Stimulated activated naive B cell treated with anti-CD40 and anti-IgM and Interleukin-4, amounts not matched to agents 10 μg/mL and 1 μg/mL and 100 μg/mL, for 72 hours (primary cell): ENCODE results near the gene KRT14.
"Not testable (repeated sequence)": the region's sequence is repeated elsewhere in the genome, so short reads cannot be mapped to it uniquely, and the experiment has no call there.

Experiments
- ATAC-seq, 2 donors: fragments of 150-1000 bp; cut with Tn5 transposase; replicated peaks; 2 replicates each; pipeline ENCODE4 v1.10.0; 2021; ENCODE audit warnings: moderate library complexity in 1 of 2
- DNase-seq: peaks from one replicate; pipeline ENCODE4 v3.0.0; 2021
- H3K27ac Mint-ChIP-seq: one replicate; pipeline ENCODE4 v1.8.0; 2022; ENCODE audit warnings: mild to moderate bottlenecking, mixed read lengths
- H3K27me3 Mint-ChIP-seq, 2 donors: one replicate each; pipeline ENCODE4 v1.8.0; 2022; ENCODE audit warnings: mixed read lengths in 2 of 2
- H3K36me3 Mint-ChIP-seq, 2 donors: one replicate each; pipeline ENCODE4 v1.8.0; 2022; ENCODE audit warnings: mixed read lengths in 2 of 2, mild to moderate bottlenecking in 1 of 2
- H3K4me1 Mint-ChIP-seq, 2 donors: one replicate each; pipeline ENCODE4 v1.8.0; 2022; ENCODE audit warnings: mixed read lengths in 2 of 2, mild to moderate bottlenecking in 1 of 2
- H3K4me3 Mint-ChIP-seq, 2 donors: one replicate each; pipeline ENCODE4 v1.8.0; 2022; ENCODE audit warnings: mild to moderate bottlenecking in 2 of 2, mixed read lengths in 2 of 2, moderate library complexity in 1 of 2
- H3K9me3 Mint-ChIP-seq, 2 donors: one replicate each; pipeline ENCODE4 v1.8.0; 2022; ENCODE audit warnings: mixed read lengths in 2 of 2, mild to moderate bottlenecking in 1 of 2

Gene KRT14

DNA sequence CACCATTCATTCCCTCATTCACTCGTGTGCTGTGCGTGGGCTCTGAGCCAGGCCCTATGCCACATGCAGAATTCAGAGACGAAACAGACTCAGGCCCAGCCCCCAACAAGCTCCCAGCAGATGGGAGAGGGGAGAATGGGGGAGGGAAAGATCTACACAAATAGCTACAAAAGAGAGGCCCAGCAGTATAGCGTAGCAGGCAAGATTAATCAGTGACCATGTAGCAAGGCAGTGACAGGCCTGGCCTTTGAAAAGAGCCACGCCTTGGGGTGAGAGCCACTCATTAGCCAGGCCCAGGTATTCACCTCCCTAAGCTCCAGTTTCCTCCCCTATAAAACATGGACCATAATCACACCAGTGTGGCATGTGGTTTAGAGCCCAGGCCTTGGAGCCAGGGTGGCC, 42.2 kb downstream of the KRT14 start:
- DNase-seq: no peak
- Mint-ChIP-seq H3K27me3 (peaks cover 28 to 42% of the 10 kb centered on the region in 2 donors), H3K27ac (no peak overlapping the region), H3K36me3 (peaks cover 6 to 10% of the 10 kb centered on the region in 2 donors), H3K4me3 (no peak overlapping the region), H3K4me1 (peaks cover 19 to 23% of the 10 kb centered on the region in 2 donors), H3K9me3 (peaks cover 10 to 11% of the 10 kb centered on the region in 2 donors)
- ATAC-seq: no peak

DNA sequence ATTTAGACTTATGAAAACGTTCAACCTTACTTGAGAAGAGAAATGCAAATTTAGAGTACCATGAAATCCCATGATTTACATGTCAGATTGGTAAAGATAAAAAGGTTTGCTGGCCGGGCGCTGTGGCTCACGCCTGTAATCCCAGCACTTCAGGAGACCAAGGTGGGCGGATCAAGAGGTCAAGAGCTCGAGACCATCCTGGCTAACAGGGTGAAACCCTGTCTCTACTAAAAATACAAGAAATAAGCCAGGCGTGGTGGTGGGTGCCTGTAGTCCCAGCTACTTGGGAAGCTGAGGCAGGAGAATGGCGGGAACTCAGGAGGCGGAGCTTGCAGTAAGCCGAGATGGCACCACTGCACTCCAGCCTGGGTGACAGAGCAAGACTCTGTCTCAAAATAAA, 43.9 kb downstream of the KRT14 start:
- peaks cover 27 to 37% of the 10 kb centered on the region in 2 donors for H3K27me3 Mint-ChIP-seq
- DNase-seq, H3K4me1 Mint-ChIP-seq, H3K4me3 Mint-ChIP-seq, H3K27ac Mint-ChIP-seq, ATAC-seq: not testable (repeated sequence)
- peaks cover 6 to 10% of the 10 kb centered on the region in 2 donors for H3K36me3 Mint-ChIP-seq
- H3K9me3 Mint-ChIP-seq: peaks cover 10 to 11% of the 10 kb centered on the region in 2 donors

DNA sequence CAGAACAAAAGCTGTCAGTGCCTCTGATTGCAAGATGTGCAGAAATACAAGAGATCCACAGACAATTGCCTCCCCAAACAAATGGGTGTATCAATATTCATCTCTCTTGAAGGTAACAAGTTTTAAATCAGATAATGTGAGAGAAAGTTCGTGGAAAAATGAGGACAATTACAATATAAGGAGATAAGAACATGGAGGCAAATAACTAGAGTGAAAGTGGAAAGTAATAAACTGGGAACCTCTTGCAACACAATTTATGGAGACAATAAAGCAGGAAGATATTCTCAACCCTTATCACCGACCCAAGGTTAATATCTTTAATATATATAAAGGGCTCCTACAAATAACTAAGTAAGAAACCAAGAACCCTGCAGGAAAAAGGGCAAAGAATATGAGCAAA, 44.3 kb downstream of the KRT14 start:
- H3K36me3 Mint-ChIP-seq: peaks cover 6 to 8% of the 10 kb centered on the region in 2 donors
- peaks cover under 1 to 2% of the 10 kb centered on the region in 2 donors for H3K4me1 Mint-ChIP-seq
- no peak for ATAC-seq
- no peak overlapping the region for H3K27ac Mint-ChIP-seq
- peaks cover 8 to 9% of the 10 kb centered on the region in 2 donors for H3K9me3 Mint-ChIP-seq
- H3K27me3 Mint-ChIP-seq: peaks cover 27 to 37% of the 10 kb centered on the region in 2 donors
- no peak for DNase-seq
- H3K4me3 Mint-ChIP-seq: no peak overlapping the region

- ATAC-seq: no peak
- no peaks in the 10 kb centered on the region for H3K36me3 Mint-ChIP-seq
- H3K4me1 Mint-ChIP-seq: no peaks in the 10 kb centered on the region
- no peak overlapping the region for H3K4me3 Mint-ChIP-seq
- peaks cover 27 to 35% of the 10 kb centered on the region in 2 donors for H3K27me3 Mint-ChIP-seq
- DNase-seq: no peak
- H3K9me3 Mint-ChIP-seq: no peaks in the 10 kb centered on the region
- no peak overlapping the region for H3K27ac Mint-ChIP-seq
These were observed 45.6 kb downstream of the KRT14 start for GRCh38 chr17:41540921-41541625.

GRCh38 chr17:41539979-41540701, 46.6 kb downstream of the KRT14 start:
- Mint-ChIP-seq H3K9me3 (no peaks in the 10 kb centered on the region), H3K27ac (no peak overlapping the region), H3K4me1 (no peaks in the 10 kb centered on the region), H3K27me3 (peaks cover 31 to 34% of the 10 kb centered on the region in 2 donors), H3K4me3 (no peak overlapping the region), H3K36me3 (no peaks in the 10 kb centered on the region)
- no peak for ATAC-seq
- no peak for DNase-seq

DNA sequence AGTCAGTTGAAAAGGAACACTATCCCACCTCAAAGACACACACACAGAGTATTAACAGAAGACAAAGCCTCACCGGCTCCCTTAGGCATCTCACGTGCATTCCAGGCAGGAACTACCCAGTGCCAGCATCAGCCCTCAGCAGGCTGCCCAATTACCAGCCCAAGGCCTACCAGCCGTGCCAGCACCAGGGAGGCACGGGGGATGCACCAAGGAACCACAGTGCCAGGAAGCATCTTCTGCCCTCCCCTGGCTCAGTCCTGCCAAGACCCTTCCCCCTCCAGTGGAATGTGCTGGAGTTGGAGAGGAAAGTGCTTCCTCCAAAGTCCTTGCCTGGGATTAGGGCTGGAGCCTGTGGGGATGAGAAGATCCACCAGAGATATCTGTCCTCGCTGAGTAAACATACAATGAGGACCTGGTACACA, 47.6 kb downstream of the KRT14 start:
- Mint-ChIP-seq H3K4me3 (no peak overlapping the region), H3K27ac (no peak overlapping the region), H3K4me1 (no peaks in the 10 kb centered on the region), H3K36me3 (no peaks in the 10 kb centered on the region), H3K27me3 (peaks cover 34 to 42% of the 10 kb centered on the region in 2 donors), H3K9me3 (no peaks in the 10 kb centered on the region)
- DNase-seq: no peak
- no peak for ATAC-seq

GRCh38 chr17:41538565-41538991, 48.1 kb downstream of the KRT14 start:
- ATAC-seq: no peak
- no peak for DNase-seq
- no peaks in the 10 kb centered on the region for H3K4me1 Mint-ChIP-seq
- no peaks in the 10 kb centered on the region for H3K36me3 Mint-ChIP-seq
- no peaks in the 10 kb centered on the region for H3K9me3 Mint-ChIP-seq
- H3K27me3 Mint-ChIP-seq: peaks cover 38 to 42% of the 10 kb centered on the region in 2 donors
- no peak overlapping the region for H3K4me3 Mint-ChIP-seq
- no peak overlapping the region for H3K27ac Mint-ChIP-seq

DNA sequence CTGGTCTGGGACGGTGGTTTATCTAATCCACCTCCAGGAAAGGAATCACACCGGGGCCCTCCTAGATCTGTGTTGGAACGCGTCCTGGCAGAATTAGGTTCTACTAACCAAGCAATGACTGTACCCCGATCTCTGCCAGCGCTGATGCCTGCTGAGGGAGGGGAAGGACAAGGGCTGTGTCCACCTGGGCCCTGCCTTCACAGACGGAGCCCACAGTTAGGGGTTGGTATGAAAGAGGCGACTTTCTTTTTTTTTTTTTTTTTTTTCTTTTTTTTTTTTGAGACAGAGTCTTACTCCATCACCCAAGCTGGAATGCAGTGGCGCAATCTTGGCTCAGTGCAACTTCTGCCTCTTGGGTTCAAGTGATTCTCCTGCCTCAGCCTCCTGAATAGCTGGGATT, 48.7 kb downstream of the KRT14 start:
- H3K36me3 Mint-ChIP-seq: no peaks in the 10 kb centered on the region
- no peaks in the 10 kb centered on the region for H3K9me3 Mint-ChIP-seq
- ATAC-seq (no peak), DNase-seq (no peak)
- no peak overlapping the region for H3K27ac Mint-ChIP-seq
- H3K4me1 Mint-ChIP-seq: no peaks in the 10 kb centered on the region
- peaks cover 42 to 47% of the 10 kb centered on the region in 2 donors for H3K27me3 Mint-ChIP-seq
- no peak overlapping the region for H3K4me3 Mint-ChIP-seq

DNA sequence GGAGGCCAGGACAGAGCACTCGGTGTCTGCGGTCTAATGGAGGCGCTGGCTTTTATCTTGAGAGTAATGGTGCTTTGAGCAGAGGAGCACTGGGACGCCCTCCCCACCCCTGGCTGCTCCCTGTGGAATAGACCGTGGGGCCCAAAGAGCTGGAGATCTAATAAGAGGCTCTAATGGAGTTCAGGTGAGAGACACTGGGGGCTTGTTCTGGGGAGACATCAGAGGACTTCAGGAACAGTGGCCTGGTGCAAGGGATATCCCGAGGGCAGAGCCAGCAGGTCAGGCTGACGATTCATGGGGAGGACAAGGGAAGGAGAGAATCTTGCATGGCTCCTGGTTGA, 49.1 kb downstream of the KRT14 start:
- Mint-ChIP-seq H3K4me1 (no peaks in the 10 kb centered on the region), H3K36me3 (no peaks in the 10 kb centered on the region), H3K27ac (no peak overlapping the region), H3K9me3 (no peaks in the 10 kb centered on the region), H3K4me3 (no peak overlapping the region), H3K27me3 (peaks cover 46 to 51% of the 10 kb centered on the region in 2 donors)
- DNase-seq (no peak), ATAC-seq (no peak)

DNA sequence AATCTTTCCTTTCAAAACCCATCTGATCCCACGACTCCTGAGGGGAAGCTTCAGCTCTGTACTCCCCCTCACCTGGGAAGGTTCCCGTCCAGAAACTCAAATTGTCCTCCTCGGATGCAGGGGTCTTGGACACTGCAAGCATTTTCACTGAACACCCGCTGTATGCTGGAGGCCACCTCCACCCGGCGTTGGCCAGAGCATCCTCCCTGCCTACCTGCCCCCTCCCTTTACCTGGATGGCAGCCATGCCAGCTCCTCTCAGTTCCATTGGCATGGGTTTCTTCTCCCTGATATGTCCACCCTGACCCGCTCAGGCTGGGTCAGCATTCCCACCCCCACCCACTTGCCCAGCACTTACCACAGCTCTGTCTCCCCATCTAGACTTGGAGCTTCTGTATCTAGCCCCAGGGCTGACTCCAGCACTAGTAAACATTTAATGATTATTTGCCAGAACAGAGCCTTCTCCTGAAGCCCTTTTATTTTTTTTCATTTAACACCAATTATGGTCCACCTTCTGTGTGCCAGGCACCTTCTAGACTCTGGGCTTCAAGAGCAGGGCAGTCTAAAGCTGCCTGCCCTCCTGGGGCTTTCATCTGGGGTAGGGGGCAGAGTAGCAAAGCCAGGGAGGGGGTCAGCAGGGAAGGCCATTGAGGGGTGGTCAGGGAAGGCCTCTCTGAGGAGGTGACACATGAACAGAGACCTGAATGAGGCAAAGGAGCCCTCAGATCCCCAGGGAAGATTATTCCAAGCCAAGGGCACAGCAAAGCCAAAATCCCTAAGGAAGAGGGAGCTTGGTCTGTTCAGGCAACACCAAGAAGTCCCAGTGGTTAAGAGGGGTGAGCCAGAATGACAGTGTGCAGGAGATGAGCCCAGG, 49.7 kb downstream of the KRT14 start:
- DNase-seq: no peak
- H3K27ac Mint-ChIP-seq: no peak overlapping the region
- peaks cover 53 to 57% of the 10 kb centered on the region in 2 donors for H3K27me3 Mint-ChIP-seq
- H3K4me1 Mint-ChIP-seq: no peaks in the 10 kb centered on the region
- no peak overlapping the region for H3K4me3 Mint-ChIP-seq
- H3K36me3 Mint-ChIP-seq: no peaks in the 10 kb centered on the region
- no peak for ATAC-seq
- H3K9me3 Mint-ChIP-seq: no peaks in the 10 kb centered on the region

DNA sequence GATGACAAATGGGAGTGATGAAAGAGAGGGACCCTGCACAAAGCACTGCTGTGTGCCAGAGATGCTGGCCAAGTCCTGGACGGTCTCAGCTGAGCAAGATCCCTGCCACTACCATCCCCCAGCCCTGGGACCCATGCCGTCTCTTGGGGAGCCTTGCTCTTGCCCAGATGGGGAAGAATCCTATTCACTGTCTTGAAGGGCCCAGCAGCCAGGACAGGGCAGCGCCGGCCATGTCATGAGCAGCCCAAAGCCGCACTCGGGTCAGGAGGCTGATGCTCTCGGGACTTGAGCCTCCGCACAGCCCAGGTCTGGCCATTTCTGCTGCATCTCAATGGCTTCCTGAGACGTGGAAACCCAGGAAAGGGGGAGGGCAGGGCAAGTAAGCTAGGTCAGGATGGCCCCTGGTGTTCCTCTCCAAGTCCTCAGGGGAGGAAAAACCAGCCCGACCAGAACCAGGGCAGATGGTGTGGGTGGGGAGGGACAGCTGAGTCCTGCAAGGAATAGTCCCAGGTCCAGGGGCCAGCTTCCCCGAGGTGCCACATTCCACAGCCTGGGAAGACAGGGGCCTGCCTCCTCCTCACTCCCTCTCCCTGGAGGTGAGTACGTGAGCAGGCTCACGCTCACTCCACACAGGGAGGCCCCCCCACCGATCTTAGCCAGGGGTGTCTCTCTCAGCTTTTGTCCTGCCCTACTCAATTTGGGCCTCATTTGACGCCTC, 50.8 kb downstream of the KRT14 start:
- no peaks in the 10 kb centered on the region for H3K36me3 Mint-ChIP-seq
- H3K4me3 Mint-ChIP-seq: no peak overlapping the region
- no peak overlapping the region for H3K27ac Mint-ChIP-seq
- DNase-seq (no peak), ATAC-seq (no peak)
- no peaks in the 10 kb centered on the region for H3K9me3 Mint-ChIP-seq
- H3K27me3 Mint-ChIP-seq: peaks cover 61 to 63% of the 10 kb centered on the region in 2 donors
- H3K4me1 Mint-ChIP-seq: no peaks in the 10 kb centered on the region

DNA sequence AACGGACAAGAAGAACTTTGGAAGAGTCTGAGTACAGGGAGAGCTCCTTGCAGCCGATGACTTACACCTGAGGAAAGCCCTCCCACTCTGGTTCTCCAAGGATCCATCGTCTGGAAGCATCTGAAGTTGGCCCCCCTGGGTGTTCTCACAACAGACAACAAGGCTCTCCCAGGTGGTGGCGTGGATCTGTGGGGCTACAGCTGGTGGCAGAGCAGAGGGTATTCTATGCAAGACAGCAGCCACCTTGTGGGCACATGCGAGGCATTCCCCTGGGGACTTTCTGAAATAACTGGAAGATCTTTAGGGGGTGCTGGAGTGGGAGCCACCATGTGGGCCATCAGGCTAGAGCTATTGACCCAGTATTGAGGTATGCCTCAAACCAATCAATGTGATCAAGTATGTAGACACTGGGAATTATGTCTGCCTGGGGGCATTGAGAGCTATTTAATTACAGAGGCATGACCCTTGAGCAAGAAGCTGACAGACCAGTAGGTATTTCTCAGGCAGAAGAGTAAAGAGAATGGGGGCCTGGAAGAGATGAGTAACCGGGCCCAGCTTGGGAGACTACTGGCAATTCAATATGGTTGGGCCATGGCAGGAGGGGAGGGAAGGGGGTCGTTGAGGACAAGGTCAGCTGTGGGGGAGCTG, 51.7 kb downstream of the KRT14 start:
- H3K27me3 Mint-ChIP-seq: peaks cover 67 to 72% of the 10 kb centered on the region in 2 donors

DNA sequence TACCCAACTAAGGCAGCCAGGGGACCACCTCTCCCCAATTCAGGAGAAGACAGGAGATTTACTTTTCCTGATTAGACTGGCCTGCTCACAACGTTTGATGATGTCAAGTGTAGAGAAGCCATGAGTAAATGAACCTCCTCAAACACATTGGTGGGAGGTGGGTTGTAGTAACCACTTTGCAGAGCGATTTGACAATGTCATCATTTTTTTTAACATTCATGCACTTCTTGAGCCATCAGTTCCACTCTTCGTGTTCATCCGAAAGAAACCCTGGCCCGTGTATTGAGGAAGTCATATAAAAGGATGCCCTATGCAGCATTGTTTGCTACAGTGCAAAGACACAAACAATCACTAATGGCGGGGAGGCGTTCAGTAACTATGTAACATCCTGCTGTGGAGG, 53.1 kb downstream of the KRT14 start:
- H3K36me3 Mint-ChIP-seq: no peaks in the 10 kb centered on the region
- no peaks in the 10 kb centered on the region for H3K9me3 Mint-ChIP-seq
- H3K27me3 Mint-ChIP-seq: peaks cover 77 to 84% of the 10 kb centered on the region in 2 donors
- no peak overlapping the region for H3K27ac Mint-ChIP-seq
- no peak overlapping the region for H3K4me3 Mint-ChIP-seq
- no peak for DNase-seq
- H3K4me1 Mint-ChIP-seq: peaks cover under 1 to 4% of the 10 kb centered on the region in 2 donors
- ATAC-seq: no peak

More for the DNA sequence above, 51.7 kb downstream of the KRT14 start:
- no peaks in the 10 kb centered on the region for H3K36me3 Mint-ChIP-seq
- H3K9me3 Mint-ChIP-seq: no peaks in the 10 kb centered on the region
- no peak overlapping the region for H3K27ac Mint-ChIP-seq
- no peaks in the 10 kb centered on the region for H3K4me1 Mint-ChIP-seq
- ATAC-seq (no peak), DNase-seq (no peak)
- no peak overlapping the region for H3K4me3 Mint-ChIP-seq
